Right cardiac atrium (tissue), 5 donors: ENCODE measurements around the gene LRRC18. TPM values are rescaled to one million over a fixed set of nuclear protein-coding genes. Genes with fewer than 3 reads are reported as not detected.

Source experiments
- ATAC-seq, 2 donors: fragments of 200-7000 bp; cut with Tn5 transposase; one replicate each; pipeline versions ENCODE4 v1.8.0 to v1.9.1; 2020; ENCODE audit warnings: moderate library complexity in 2 of 2, mild to moderate bottlenecking in 1 of 2
- DNase-seq, 3 donors: peaks; one replicate each; pipeline ENCODE4 v3.0.0-alpha.2; 2020
- H3K27ac ChIP-seq: one replicate; pipeline ENCODE4 v1.5.1; 2013; ENCODE audit warnings: mild to moderate bottlenecking, low read length, control low read depth, moderate library complexity
- H3K27me3 ChIP-seq: one replicate; pipeline ENCODE4 v1.6.1; 2013; ENCODE audit not compliant: control insufficient read depth, insufficient read depth
- H3K4me1 ChIP-seq: one replicate; pipeline ENCODE4 v1.6.1; 2013; ENCODE audit warnings: low read length; ENCODE audit not compliant: control insufficient read depth, insufficient read depth
- H3K4me3 ChIP-seq: one replicate; pipeline ENCODE4 v1.5.1; 2013; ENCODE audit warnings: low read length, control low read depth
- H3K9me3 ChIP-seq: one replicate; pipeline ENCODE4 v1.6.1; 2013; ENCODE audit warnings: low read length; ENCODE audit not compliant: control insufficient read depth
- WGBS: extraction: QIAGEN DNeasy Blood & Tissue Kit; methylation state at CpG from one replicate; pipeline ENCODE4 v1.1.7; 2013; 5-methylcytosine and 5-hydroxymethylcytosine counted together
- intact Hi-C, 4 donors: fragments of 100-400 bp; cut with DNase I; formaldehyde crosslinking; loops; one replicate each; pipeline versions ENCODE4 v1.11.0 to v1.14.0; 2022 to 2023
- polyA plus RNA-seq: library from polyadenylated mRNA; stranded (reverse); fragments of 200-250 nt; gene quantifications from one replicate; pipeline ENCODE4 v1.2.3, GENCODE V29; 2013
- total RNA-seq, 4 donors: library from RNA; stranded (reverse); fragmentation: NEBNext Ultra II Directional; extraction: Animal tissue kit (Norgen Biotek cat#: 25700); gene quantifications; one replicate each; pipeline ENCODE4 v1.2.1, GENCODE V29; 2021
- donor health status: healthy with polysubstance abuse.
- donor health status: DM: no; HTN: yes; CAD: no.
- donor health status: DM: no; HTN: no; CAD: no.
- donor health status: DM: no; HTN: yes; CAD: no; lungs with severe emphysema.
- donor health status: DM: yes; HTN: yes; CAD: no.

LRRC18 gene
- total and polyA plus RNA-seq, 5 donors = not detected

GRCh38 chr10:48894911-48895802, 44.5 kb downstream of the LRRC18 start:
- no peaks in the 10 kb centered on the region for H3K27me3 ChIP-seq
- ATAC-seq (no peak), DNase-seq (no peak)
- H3K27ac ChIP-seq = no peak overlapping the region
- no peaks in the 10 kb centered on the region for H3K9me3 ChIP-seq
- no peak overlapping the region for H3K4me3 ChIP-seq
- WGBS = 69% methylated on average over 6 of the region's 6 CpGs
- H3K4me1 ChIP-seq = no peaks in the 10 kb centered on the region
- intact Hi-C loops = no loop called here

- ATAC-seq = no peak
- Histone ChIP-seq H3K27me3 (no peaks in the 10 kb centered on the region), H3K4me3 (no peak overlapping the region), H3K27ac (no peak overlapping the region), H3K4me1 (no peaks in the 10 kb centered on the region), H3K9me3 (no peaks in the 10 kb centered on the region)
- WGBS = 90% methylated on average over 11 of the region's 11 CpGs
- intact Hi-C loops = no loop called here
- DNase-seq = no peak
Observed at GRCh38 chr10:48890888-48891850, 48.5 kb downstream of the LRRC18 start.

- Histone ChIP-seq H3K9me3 (no peaks in the 10 kb centered on the region), H3K27me3 (no peaks in the 10 kb centered on the region), H3K4me3 (no peak overlapping the region), H3K4me1 (no peaks in the 10 kb centered on the region), H3K27ac (no peak overlapping the region)
- WGBS = 55% methylated on average over 1 of the region's 1 CpG
- no peak for DNase-seq
- no peak for ATAC-seq
- intact Hi-C loops = no loop called here
Observed at GRCh38 chr10:48887982-48888381, 51.7 kb downstream of the LRRC18 start.

- intact Hi-C loops = no loop called here
- DNase-seq (no peak), ATAC-seq (no peak)
- Histone ChIP-seq H3K4me3 (no peak overlapping the region), H3K27ac (no peak overlapping the region), H3K9me3 (no peaks in the 10 kb centered on the region), H3K4me1 (no peaks in the 10 kb centered on the region), H3K27me3 (no peaks in the 10 kb centered on the region)
- WGBS = 37% methylated on average over 2 of the region's 2 CpGs
Observed at GRCh38 chr10:48885376-48885775, 54.3 kb downstream of the LRRC18 start.

GRCh38 chr10:48884179-48885045, 55.2 kb downstream of the LRRC18 start:
- 82% methylated on average over 9 of the region's 9 CpGs for WGBS
- no peak for DNase-seq
- intact Hi-C loops = no loop called here

GRCh38 chr10:48883701-48884100, 55.9 kb downstream of the LRRC18 start:
- no peaks in the 10 kb centered on the region for H3K9me3 ChIP-seq
- ATAC-seq (no peak), DNase-seq (no peak)
- H3K27me3 ChIP-seq = no peaks in the 10 kb centered on the region
- 65% methylated on average over 4 of the region's 4 CpGs for WGBS
- no peak overlapping the region for H3K4me3 ChIP-seq
- intact Hi-C loops = no loop called here
- H3K27ac ChIP-seq = no peak overlapping the region
- no peaks in the 10 kb centered on the region for H3K4me1 ChIP-seq

More at GRCh38 chr10:48884179-48885045, 55.2 kb downstream of the LRRC18 start:
- no peak for ATAC-seq
- no peaks in the 10 kb centered on the region for H3K27me3 ChIP-seq
- H3K4me3 ChIP-seq = no peak overlapping the region
- H3K27ac ChIP-seq = no peak overlapping the region
- no peaks in the 10 kb centered on the region for H3K9me3 ChIP-seq
- H3K4me1 ChIP-seq = no peaks in the 10 kb centered on the region

GRCh38 chr10:48882881-48883280, 56.8 kb downstream of the LRRC18 start:
- no peak for ATAC-seq
- intact Hi-C loops = no loop called here
- 85% methylated on average over 2 of the region's 2 CpGs for WGBS

GRCh38 chr10:48881937-48882336, 57.7 kb downstream of the LRRC18 start:
- DNase-seq = no peak
- intact Hi-C loops = no loop called here
- H3K9me3 ChIP-seq = no peaks in the 10 kb centered on the region
- no peak overlapping the region for H3K4me3 ChIP-seq
- WGBS = 71% methylated on average over 1 of the region's 1 CpG
- ATAC-seq = no peak
- H3K27me3 ChIP-seq = no peaks in the 10 kb centered on the region
- H3K27ac ChIP-seq = no peak overlapping the region
- H3K4me1 ChIP-seq = no peaks in the 10 kb centered on the region

More at GRCh38 chr10:48882881-48883280, 56.8 kb downstream of the LRRC18 start:
- Histone ChIP-seq H3K27ac (no peak overlapping the region), H3K4me3 (no peak overlapping the region), H3K9me3 (no peaks in the 10 kb centered on the region), H3K27me3 (no peaks in the 10 kb centered on the region), H3K4me1 (no peaks in the 10 kb centered on the region)
- DNase-seq = no peak

GRCh38 chr10:48880016-48880705, 59.5 kb downstream of the LRRC18 start:
- no peak overlapping the region for H3K4me3 ChIP-seq
- intact Hi-C loops = no loop called here
- no peak for DNase-seq

GRCh38 chr10:48879451-48879850, 60.2 kb downstream of the LRRC18 start:
- H3K27me3 ChIP-seq = no peaks in the 10 kb centered on the region
- no peak overlapping the region for H3K4me3 ChIP-seq
- DNase-seq (no peak), ATAC-seq (no peak)
- no peaks in the 10 kb centered on the region for H3K9me3 ChIP-seq
- WGBS = 63% methylated on average over 5 of the region's 5 CpGs
- H3K4me1 ChIP-seq = no peaks in the 10 kb centered on the region
- no peak overlapping the region for H3K27ac ChIP-seq
- intact Hi-C loops = no loop called here

More at GRCh38 chr10:48880016-48880705, 59.5 kb downstream of the LRRC18 start:
- H3K9me3 ChIP-seq = no peaks in the 10 kb centered on the region
- H3K4me1 ChIP-seq = no peaks in the 10 kb centered on the region
- no peaks in the 10 kb centered on the region for H3K27me3 ChIP-seq
- H3K27ac ChIP-seq = no peak overlapping the region
- ATAC-seq = no peak
- 55% methylated on average over 11 of the region's 11 CpGs for WGBS
